Fibroblast of skin of right quadriceps (primary cell): ENCODE measurements around the gene DLG5.

Experiments
- DNase-seq: peaks from one replicate; pipeline ENCODE4 v3.0.0-alpha.2; 2013

DLG5 gene

DNA sequence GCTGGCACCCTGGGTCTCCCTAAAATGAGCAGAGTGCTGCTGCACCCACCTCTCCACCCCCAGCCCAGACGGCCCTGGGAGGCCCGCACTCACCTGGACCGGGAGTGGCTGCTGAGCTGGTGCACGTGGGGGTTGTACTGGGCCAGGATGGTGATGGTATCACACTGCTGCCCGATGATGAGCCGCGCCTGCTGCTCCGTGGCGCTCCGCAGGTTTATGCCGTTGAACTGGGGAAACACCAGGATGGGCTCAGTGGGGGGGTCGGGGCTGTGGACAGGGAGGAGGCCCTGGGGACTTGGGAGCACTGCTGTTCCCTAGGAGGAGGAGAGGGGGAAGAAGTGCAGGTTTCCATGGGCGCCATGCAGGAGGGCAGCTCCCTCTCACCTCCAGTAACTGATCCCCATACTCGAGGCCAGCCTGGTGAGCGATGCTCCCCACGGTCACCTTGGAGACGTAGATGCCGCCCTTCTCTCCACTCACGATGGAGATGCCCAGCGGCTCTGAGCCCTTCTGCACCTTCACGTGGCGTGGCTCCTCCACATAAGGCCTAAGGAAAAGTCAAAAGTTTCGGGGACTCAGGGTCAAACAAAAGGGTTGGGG, 114.6 kb downstream of the DLG5 start:
- no peak for DNase-seq

GRCh38 chr10:77810446-77811335, 115.9 kb downstream of the DLG5 start:
- no peak for DNase-seq

GRCh38 chr10:77809336-77809735, 117.2 kb downstream of the DLG5 start:
- no peak for DNase-seq

GRCh38 chr10:77807706-77808105, 118.8 kb downstream of the DLG5 start:
- no peak for DNase-seq

GRCh38 chr10:77806511-77807157, 119.9 kb downstream of the DLG5 start:
- DNase-seq, result no peak

- DNase-seq, result no peak
These were observed 120.9 kb downstream of the DLG5 start for GRCh38 chr10:77805676-77806075.

DNA sequence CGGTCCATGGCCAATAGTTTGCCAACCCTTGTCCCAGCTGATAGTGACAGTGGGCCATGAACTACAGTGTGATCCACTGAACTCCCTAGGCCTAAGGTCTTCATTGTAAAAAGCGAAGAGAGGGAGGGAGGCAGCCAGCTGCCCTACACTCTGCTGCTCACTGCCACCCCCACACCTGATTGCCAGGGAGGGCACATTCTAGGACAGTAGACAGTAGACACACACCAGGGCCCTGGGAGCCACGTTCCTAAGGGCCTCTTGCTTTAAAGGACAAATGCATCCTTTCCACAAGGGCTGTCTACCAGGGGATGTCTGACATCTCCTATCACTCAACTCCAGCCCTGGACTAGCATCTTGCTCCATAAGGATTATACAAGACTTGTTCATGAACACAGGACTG, 122.2 kb downstream of the DLG5 start:
- DNase-seq, result no peak

DNA sequence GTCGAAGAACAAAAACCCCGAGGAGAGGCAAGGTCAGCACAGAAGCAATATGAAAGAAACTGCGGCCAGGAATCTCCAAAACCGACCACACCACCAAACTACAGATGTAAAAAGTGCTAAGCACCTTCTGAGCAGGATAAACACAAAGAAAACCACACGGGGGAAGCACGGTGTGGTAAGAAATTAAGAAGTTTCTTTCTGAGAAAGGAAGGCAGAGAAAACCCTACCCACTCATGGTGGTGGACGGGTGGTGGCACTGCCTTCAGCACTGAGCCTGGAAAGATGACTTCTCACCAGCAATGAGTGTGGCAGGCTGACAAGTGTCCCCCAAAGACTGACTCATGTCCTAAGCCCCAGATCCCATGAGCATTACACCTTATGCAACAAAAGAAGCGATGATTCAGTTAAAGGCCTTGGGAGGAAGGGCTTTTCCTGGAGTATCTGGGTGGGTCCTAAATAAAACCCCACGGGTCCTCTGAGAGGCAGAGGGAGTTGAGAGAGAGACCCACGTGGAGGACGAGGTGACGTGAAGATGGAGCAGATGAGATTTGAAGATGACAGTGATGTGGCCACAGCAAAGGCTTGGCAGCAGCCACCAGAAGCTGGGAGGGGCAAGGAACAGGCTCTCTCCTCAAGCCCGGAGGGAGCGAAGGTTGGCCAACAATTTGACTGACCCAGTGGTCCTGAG, 124.9 kb downstream of the DLG5 start:
- DNase-seq, result peak; percentile 55

DNA sequence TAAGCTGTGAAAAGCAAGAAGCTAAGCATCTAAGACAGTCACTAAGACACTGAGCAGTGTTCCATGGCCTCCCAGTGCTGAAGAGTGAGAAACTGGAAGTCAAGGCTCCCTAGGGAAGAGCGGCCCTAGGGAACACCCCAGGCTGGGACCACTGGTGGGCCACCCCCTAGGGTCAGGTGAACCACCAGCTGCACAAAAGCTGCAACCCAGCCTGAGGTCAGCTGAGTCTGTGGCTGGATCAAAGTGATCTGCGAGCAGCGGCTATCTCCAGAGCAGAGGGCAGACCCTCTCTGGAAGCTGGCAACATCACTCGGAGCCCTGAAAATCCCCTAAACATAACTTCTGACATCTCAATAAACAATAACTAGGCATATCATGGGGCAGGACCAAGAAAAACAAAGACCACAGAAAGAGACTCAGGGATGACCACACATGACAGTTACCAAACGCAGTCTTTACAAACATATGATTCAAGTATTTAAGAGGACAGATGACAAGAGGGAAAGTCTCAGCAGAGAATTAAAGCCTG, 125.8 kb downstream of the DLG5 start:
- no peak for DNase-seq

GRCh38 chr10:77800320-77800719, 126.2 kb downstream of the DLG5 start:
- DNase-seq, result no peak

- no peak for DNase-seq
These were observed 127.2 kb downstream of the DLG5 start for GRCh38 chr10:77799352-77799751.

DNA sequence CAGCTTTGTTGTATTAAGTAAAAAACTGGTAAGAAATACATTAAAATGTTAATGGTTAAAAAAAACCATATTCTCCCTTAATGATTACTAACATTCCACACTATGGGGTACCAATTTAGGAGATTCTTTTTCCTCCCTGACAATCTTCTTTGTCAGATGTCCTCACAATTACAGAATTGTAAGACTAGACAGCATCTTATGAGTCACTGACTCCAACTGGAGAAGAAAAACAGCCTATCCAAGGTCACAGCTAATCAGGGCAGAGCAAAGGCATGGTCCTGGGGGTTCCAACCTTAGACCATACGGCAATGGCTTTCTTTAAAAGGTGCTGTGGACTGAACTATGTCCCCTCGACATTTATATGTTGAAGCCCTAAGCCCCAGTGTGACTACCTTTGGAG, 127.6 kb downstream of the DLG5 start:
- DNase-seq, result no peak

DNA sequence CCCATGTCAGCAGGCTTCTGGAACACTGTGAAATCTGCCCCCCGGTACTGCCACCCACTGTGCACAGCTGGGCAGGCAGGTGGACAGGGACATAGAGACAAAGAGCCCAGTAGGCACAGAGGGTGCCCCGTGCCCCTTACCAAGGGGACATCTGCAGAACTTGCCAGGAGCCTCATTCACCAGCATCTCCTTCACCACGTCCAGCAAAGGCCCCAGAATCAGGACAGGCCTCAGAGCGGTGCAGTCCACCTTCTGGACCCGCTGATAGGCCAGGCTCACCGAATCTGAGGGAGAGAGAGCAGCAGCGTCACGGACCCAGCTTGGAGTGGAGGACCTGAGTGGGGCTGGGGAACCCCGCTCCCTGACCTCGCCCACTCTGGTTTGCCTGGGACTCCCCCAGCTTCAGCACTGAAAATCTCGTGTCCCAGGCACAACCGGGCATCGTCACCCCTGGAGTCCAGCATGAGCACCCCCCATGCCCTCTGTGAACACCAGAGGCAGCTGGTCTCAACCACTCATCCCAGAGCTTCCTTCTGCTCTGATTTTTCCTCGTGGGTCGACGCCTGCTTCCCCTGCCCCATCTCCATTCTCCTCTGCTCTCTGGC, 130.1 kb downstream of the DLG5 start:
- no peak for DNase-seq

- DNase-seq, result no peak
These were observed 131.0 kb downstream of the DLG5 start for GRCh38 chr10:77795426-77796055.

- DNase-seq, result no peak
These were observed 132.1 kb downstream of the DLG5 start for GRCh38 chr10:77794256-77795142.

DNA sequence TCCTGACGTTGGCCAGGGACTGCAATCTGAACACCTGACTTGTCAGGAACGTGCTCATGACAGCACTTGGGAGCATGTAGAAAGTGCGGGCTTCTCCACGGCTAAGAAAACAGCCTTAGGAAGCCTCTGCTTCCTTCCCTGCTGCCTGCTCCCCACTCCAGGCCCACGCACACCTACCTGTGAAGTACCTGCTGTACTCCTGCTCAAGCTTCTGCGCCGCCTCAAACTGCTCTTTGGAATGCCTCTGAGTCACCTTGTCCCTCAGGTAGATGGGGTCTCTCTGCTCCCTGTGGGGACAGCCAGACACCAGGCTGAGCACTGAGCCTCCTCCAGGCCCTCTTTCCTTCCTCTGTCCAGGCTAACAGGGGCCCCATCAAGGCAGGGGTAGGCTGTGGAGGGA, 132.7 kb downstream of the DLG5 start:
- no peak for DNase-seq

- no peak for DNase-seq
These were observed 134.4 kb downstream of the DLG5 start for GRCh38 chr10:77792155-77792554.

- DNase-seq, result no peak
These were observed 135.0 kb downstream of the DLG5 start for GRCh38 chr10:77791506-77791905.

- DNase-seq, result no peak
These were observed 136.7 kb downstream of the DLG5 start for GRCh38 chr10:77789861-77790260.

DNA sequence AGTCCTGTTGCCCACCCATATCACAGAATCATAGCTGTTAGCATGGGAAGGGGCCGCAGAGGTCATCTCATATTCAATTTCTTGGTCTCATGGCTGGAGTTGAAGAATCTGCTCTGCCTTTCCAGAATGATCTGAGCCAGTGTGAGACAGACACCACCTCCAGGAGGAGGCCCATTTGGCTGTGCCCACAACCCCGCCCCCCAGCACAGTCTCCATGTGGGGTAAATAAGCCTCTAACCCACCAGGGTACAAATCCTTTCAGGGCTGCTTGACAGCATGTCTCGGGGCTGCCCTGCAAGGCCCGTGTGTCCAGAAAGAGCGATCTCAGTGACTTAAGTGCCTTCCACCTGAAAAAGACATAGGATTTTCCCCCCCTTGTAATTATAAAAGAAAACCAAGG, 137.5 kb downstream of the DLG5 start:
- DNase-seq, result no peak

DNA sequence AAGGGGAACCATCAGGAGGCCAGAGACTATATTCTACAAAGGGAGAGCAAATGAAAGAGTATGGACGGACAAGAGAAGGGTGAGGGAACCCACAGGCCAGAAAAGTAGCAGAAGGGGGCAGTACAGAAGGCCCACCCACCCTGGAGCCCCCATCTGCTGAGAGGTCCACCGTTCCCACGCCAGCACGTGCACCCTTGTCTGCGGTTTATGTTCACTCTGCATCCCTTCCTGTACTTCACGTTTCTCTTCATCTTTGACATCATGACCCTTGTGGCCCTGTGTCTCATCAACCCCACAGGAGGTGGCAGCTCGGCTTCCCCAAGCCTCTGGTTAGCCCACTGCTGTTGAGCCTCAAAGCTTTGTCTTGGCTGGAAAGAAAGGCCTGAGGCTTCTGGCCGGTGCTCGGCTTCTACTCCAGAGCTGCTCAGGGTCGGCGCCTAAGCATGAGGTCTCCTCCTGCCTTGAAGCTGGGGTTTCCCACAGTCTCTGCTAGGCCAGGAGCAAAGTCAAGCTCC, 138.0 kb downstream of the DLG5 start:
- DNase-seq, result no peak
